NCI-H146 treated with DMSO at 0.1 percent for 48 hours (cell line): ENCODE results near the gene CTU2.
A peak's percentile ranks its signal among the peaks of the same experiment; 100 is the strongest.
"Not testable (repeated sequence)": the region's sequence is repeated elsewhere in the genome, so short reads cannot be mapped to it uniquely, and the experiment has no call there.

Experiments used
- DNase-seq: peaks from one replicate; lab custom pipeline; 2025; ENCODE audit not compliant: unreplicated experiment; lab: John Stamatoyannopoulos, UW

Gene CTU2

GRCh38 chr16:88706229-88706964 lies at the start of gene CTU2, which contains the start of gene RNF166:
TSS of gene CTU2 (plus strand) at chr16:88706503. CDS start at chr16:88706531, 28 bp downstream.
TSS of gene RNF166 (minus strand) at chr16:88706408. CDS start at chr16:88706325, 83 bp downstream.
- peak; percentile 30 for DNase-seq

GRCh38 chr16:88657371-88657770 lies 48.9 kb upstream of the CTU2 start:
- no peak for DNase-seq

- no peak for DNase-seq
These were observed 47.6 kb upstream of the CTU2 start for GRCh38 chr16:88658714-88659113.

- DNase-seq: no peak
These were observed 47.1 kb upstream of the CTU2 start for GRCh38 chr16:88659160-88659559.

GRCh38 chr16:88661468-88661867 lies 44.8 kb upstream of the CTU2 start:
- DNase-seq: no peak

- no peak for DNase-seq
These were observed 44.0 kb upstream of the CTU2 start for GRCh38 chr16:88662222-88662842.

- DNase-seq: peak; percentile 80
These were observed 43.3 kb upstream of the CTU2 start, which contains the start of gene MVD for GRCh38 chr16:88662843-88663606. TSS of gene MVD (minus strand) at chr16:88663091. CDS start at chr16:88663080, 11 bp downstream.

- no peak for DNase-seq
These were observed 41.2 kb upstream of the CTU2 start for GRCh38 chr16:88665148-88665547.

- no peak for DNase-seq
These were observed 40.7 kb upstream of the CTU2 start for GRCh38 chr16:88665570-88665969.

- no peak for DNase-seq
These were observed 38.8 kb upstream of the CTU2 start for GRCh38 chr16:88667461-88667860.

- not testable (repeated sequence) for DNase-seq
These were observed 36.8 kb upstream of the CTU2 start for GRCh38 chr16:88669493-88669892.

- DNase-seq: no peak
These were observed 36.3 kb upstream of the CTU2 start for GRCh38 chr16:88669980-88670379.

GRCh38 chr16:88671806-88672205 lies 34.5 kb upstream of the CTU2 start:
- DNase-seq: no peak

- no peak for DNase-seq
These were observed 33.5 kb upstream of the CTU2 start for GRCh38 chr16:88672776-88673175.

GRCh38 chr16:88673716-88674379 lies 32.5 kb upstream of the CTU2 start:
- no peak for DNase-seq

GRCh38 chr16:88676502-88677242 lies 29.6 kb upstream of the CTU2 start:
- no peak for DNase-seq

- DNase-seq: no peak
These were observed 28.6 kb upstream of the CTU2 start for GRCh38 chr16:88677721-88678120.

- DNase-seq: no peak
These were observed 27.9 kb upstream of the CTU2 start for GRCh38 chr16:88678224-88678979.

- no peak for DNase-seq
These were observed 25.7 kb upstream of the CTU2 start for GRCh38 chr16:88680554-88681083.
